ENCODE results near the gene AHDC1. TPM values are rescaled to one million over a fixed set of nuclear protein-coding genes. Genes with fewer than 3 reads are reported as not detected.

AHDC1 gene
- total and polyA plus RNA-seq, 10 of the 15 experiments (the other 5 are each of a cell fraction or from before 2014, with no cell fraction given): 0.21 to 13.0 (median 1.4) TPM

DNA sequence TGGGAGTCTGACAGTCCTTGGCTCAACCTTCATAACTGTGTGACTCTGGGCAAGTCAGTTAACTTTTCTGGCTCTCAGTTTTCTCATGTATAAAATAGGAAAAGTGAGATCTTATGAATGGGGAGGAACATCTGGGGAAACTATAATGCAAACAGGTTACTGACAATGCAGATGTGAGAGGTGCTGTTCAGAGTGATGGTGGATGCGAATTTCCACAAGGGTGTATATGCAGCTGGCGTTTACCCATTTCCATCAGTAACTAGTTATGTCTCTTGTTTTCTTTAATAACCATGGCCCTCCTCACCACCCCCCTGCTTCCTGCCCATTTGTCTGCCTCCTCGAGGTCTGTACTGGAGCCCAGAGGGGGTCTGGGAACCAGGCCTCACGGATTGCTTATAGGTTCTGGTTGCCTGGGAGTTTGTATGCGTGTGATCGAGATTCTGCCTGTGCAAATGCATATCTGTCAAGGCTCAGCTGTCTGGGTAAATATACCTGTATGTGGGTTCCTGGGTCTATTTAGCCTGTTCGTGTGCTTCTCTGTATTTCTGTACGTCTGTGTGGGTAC, 44.4 kb downstream of the AHDC1 start:
- Histone ChIP-seq H2AFZ (ENCODE audit: control insufficient read depth, low read depth, low read length) (no peak overlapping the region), H4K20me1 (ENCODE audit: control insufficient read depth, insufficient read depth) (no peaks in the 10 kb centered on the region), H3K36me3 (ENCODE audit: control insufficient read depth in 2 of 2, insufficient read depth in 2 of 2, low read length in 1 of 2) (peaks cover 0 to 4% of the 10 kb centered on the region in 2 experiments; a peak in 2 of 4 replicates), H3K4me1 (ENCODE audit: control insufficient read depth, insufficient read depth, low read length) (peaks cover 16% of the 10 kb centered on the region), H3K79me2 (ENCODE audit: control insufficient read depth, insufficient read depth, low read length) (no peaks in the 10 kb centered on the region; the same call in 1 of the 2 replicates), H3K4me2 (ENCODE audit: control insufficient read depth, insufficient read depth) (no peak overlapping the region), H3K9ac (ENCODE audit: control insufficient read depth, insufficient read depth, low read length) (no peak overlapping the region), H3K27ac (ENCODE audit: control insufficient read depth, insufficient read depth) (no peak overlapping the region), H3K9me3 (replicated peaks; ENCODE audit: control insufficient read depth, insufficient read depth, low read length) (no peaks in the 10 kb centered on the region), H3K27me3 (replicated peaks in 1 of 2; ENCODE audit: control insufficient read depth in 2 of 2, insufficient read depth in 2 of 2, low read length in 1 of 2) (no peaks in the 10 kb centered on the region), H3K4me3 (no peak overlapping the region)
- TF ChIP-seq ESRRA (IDR thresholded peaks at IDR 0.05; ENCODE audit: low read length): no peak
- TF ChIP-seq NFYA (IDR thresholded peaks at IDR 0.05; ENCODE audit: borderline replicate concordance, low read depth, low read length): no peak
- no peak for TF ChIP-seq CHD2 (IDR thresholded peaks at IDR 0.05; ENCODE audit: borderline replicate concordance, low read depth, low read length)
- no peak for TF ChIP-seq ZNF207 (IDR thresholded peaks at IDR 0.05; ENCODE audit: borderline replicate concordance)
- TF ChIP-seq ATF3 (IDR thresholded peaks at IDR 0.05; ENCODE audit: borderline replicate concordance, extremely low read depth, low read depth, low read length): no peak
- TF ChIP-seq TCF12 (IDR thresholded peaks at IDR 0.05; ENCODE audit: low read depth, low read length): no peak
- ChIA-PET POLR2A (no interaction called here), SMC1A (ENCODE audit: uncharacterized antibody, unreplicated experiment) (interaction anchor here (0.7 to 5.2 kb wide), 4 partner anchors 41 to 142 kb away, joined by 3 to 42 read pairs (median 17); no protein-coding TSS in a partner anchor), RAD21 (ENCODE audit: unreplicated experiment) (interaction anchor here (1.1 to 6.8 kb wide), 3 partner anchors 44 to 103 kb away, joined by 3 to 181 read pairs (median 5); partner anchors contain the start of gene AHDC1), CTCF (interaction anchor here (0.7 to 6.7 kb wide), 5 partner anchors 10 to 103 kb away, joined by 3 to 132 read pairs (median 68); partner anchors contain the start of gene AHDC1)
- DNase-seq (ENCODE audit: low read depth, low spot score) (no peak), ATAC-seq (no peak), FAIRE-seq (no peak)
- 74% methylated on average over 8 of the region's 8 CpGs for WGBS (ENCODE audit: insufficient coverage, insufficient replicate concordance, low lambda C conversion rate, missing lambda C conversion rate)
- intact Hi-C loops (cut with micrococcal nuclease; ENCODE audit: unreplicated experiment) (no loop called here), in situ Hi-C loops (cut with MboI) (loop anchor here (5.0 kb wide), 2 partner anchors 47 to 103 kb away; no protein-coding TSS in a partner anchor)
- no TSS peak for BruUV-seq (replicated peaks)
